Thyroid gland (tissue), 4 donors: ENCODE measurements around the gene SDC3.

ENCODE experiments used
- CTCF ChIP-seq, 6 experiments: fragments of 200-600 bp in 3 of 6; fragments of 450-650 bp in 3 of 6; sonication (generic) in 3 of 6; IDR thresholded peaks; one replicate each; pipeline ENCODE4 v1.5.1; 2016 to 2019; ENCODE audit warnings: antibody characterized with exemption in 6 of 6, mild to moderate bottlenecking in 2 of 6, inconsistent platforms in 1 of 6, moderate library complexity in 1 of 6
- POLR2A ChIP-seq, 2 donors: fragments of 450-650 bp; IDR thresholded peaks; one replicate each; pipeline ENCODE4 v1.6.1; 2017; ENCODE audit warnings: antibody characterized with exemption in 2 of 2, mild to moderate bottlenecking in 2 of 2, moderate library complexity in 1 of 2

GRCh38 chr1:30842697-30843354 lies 65.7 kb downstream of the SDC3 start:
- TF ChIP-seq CTCF (IDR thresholded peaks at IDR 0.05) (no peak), POLR2A (IDR thresholded peaks at IDR 0.05) (no peak)
